ENCODE results near the gene RAB33A. TPM values are rescaled to one million over a fixed set of nuclear protein-coding genes. Genes with fewer than 3 reads are reported as not detected.

Gene RAB33A
- total RNA-seq, 2 experiments from 2014 or later, result 28.2 to 28.8 TPM

GRCh38 chrX:130145123-130145522 is 26.6 kb upstream of the RAB33A start:
- no peak overlapping the region for H3K4me3 Mint-ChIP-seq
- POLR2A ChIA-PET, result no interaction called here
- CTCF ChIA-PET, result interaction anchor here (1.0 to 1.3 kb wide), 2 partner anchors 9 to 12 kb away, joined by 3 to 4 read pairs; no protein-coding TSS in a partner anchor

GRCh38 chrX:130147631-130148030 is 24.1 kb upstream of the RAB33A start:
- Mint-ChIP-seq H3K4me3 (no peak overlapping the region), H3K36me3 (ENCODE audit: low read depth) (peaks cover 21% of the 10 kb centered on the region), H3K27me3 (no peaks in the 10 kb centered on the region), H3K4me1 (ENCODE audit: low read depth) (no peaks in the 10 kb centered on the region), H3K27ac (no peak overlapping the region), H3K9me3 (no peaks in the 10 kb centered on the region)
- no peak for ATAC-seq
- no peak for TF ChIP-seq CTCF (IDR thresholded peaks at IDR 0.05)
- intact Hi-C loops (cut with micrococcal nuclease), result no loop called here
- ChIA-PET POLR2A (no interaction called here), CTCF (interaction anchor here (0.8 to 1.7 kb wide), 6 partner anchors 9 to 222 kb away, joined by 3 to 5 read pairs (median 3); no protein-coding TSS in a partner anchor)
- DNase-seq, result no peak

More at GRCh38 chrX:130145123-130145522, 26.6 kb upstream of the RAB33A start:
- Mint-ChIP-seq H3K4me1 (ENCODE audit: low read depth) (no peaks in the 10 kb centered on the region), H3K27me3 (no peaks in the 10 kb centered on the region), H3K27ac (no peak overlapping the region), H3K36me3 (ENCODE audit: low read depth) (peaks cover 28% of the 10 kb centered on the region), H3K9me3 (no peaks in the 10 kb centered on the region)
- intact Hi-C loops (cut with micrococcal nuclease), result no loop called here
- no peak for TF ChIP-seq CTCF (IDR thresholded peaks at IDR 0.05)
- ATAC-seq (no peak), DNase-seq (no peak)

GRCh38 chrX:130155564-130155963 is 16.2 kb upstream of the RAB33A start:
- ATAC-seq (no peak), DNase-seq (no peak)
- Mint-ChIP-seq H3K36me3 (ENCODE audit: low read depth) (peaks cover 5% of the 10 kb centered on the region), H3K4me3 (no peak overlapping the region), H3K27ac (no peak overlapping the region), H3K27me3 (no peaks in the 10 kb centered on the region), H3K9me3 (no peaks in the 10 kb centered on the region), H3K4me1 (ENCODE audit: low read depth) (peaks cover 15% of the 10 kb centered on the region)
- ChIA-PET CTCF (interaction anchor here (1.3 kb wide), 1 partner anchor 35 kb away, joined by 5 read pairs; no protein-coding TSS in a partner anchor), POLR2A (interaction anchor here (1.1 to 1.4 kb wide), 2 partner anchors 10 to 33 kb away, joined by 4 read pairs; partner anchors contain the start of gene AIFM1)
- TF ChIP-seq CTCF (IDR thresholded peaks at IDR 0.05), result no peak
- intact Hi-C loops (cut with micrococcal nuclease), result no loop called here

GRCh38 chrX:130158311-130158710 is 13.5 kb upstream of the RAB33A start:
- peaks cover 25% of the 10 kb centered on the region for H3K4me1 Mint-ChIP-seq (ENCODE audit: low read depth)
- no peaks in the 10 kb centered on the region for H3K9me3 Mint-ChIP-seq
- no peak overlapping the region for H3K4me3 Mint-ChIP-seq
- TF ChIP-seq CTCF (IDR thresholded peaks at IDR 0.05), result no peak
- ChIA-PET CTCF (no interaction called here), POLR2A (no interaction called here)
- H3K27me3 Mint-ChIP-seq, result no peaks in the 10 kb centered on the region
- ATAC-seq (no peak), DNase-seq (no peak)
- intact Hi-C loops (cut with micrococcal nuclease), result no loop called here
- peaks cover 5% of the 10 kb centered on the region for H3K36me3 Mint-ChIP-seq (ENCODE audit: low read depth)
- H3K27ac Mint-ChIP-seq, result no peak overlapping the region

GRCh38 chrX:130159776-130160175 is 12.0 kb upstream of the RAB33A start:
- H3K27ac Mint-ChIP-seq, result no peak overlapping the region
- intact Hi-C loops (cut with micrococcal nuclease), result no loop called here
- H3K9me3 Mint-ChIP-seq, result no peaks in the 10 kb centered on the region
- H3K4me1 Mint-ChIP-seq (ENCODE audit: low read depth), result peaks cover 36% of the 10 kb centered on the region
- peaks cover 7% of the 10 kb centered on the region for H3K36me3 Mint-ChIP-seq (ENCODE audit: low read depth)
- no peak overlapping the region for H3K4me3 Mint-ChIP-seq
- DNase-seq (no peak), ATAC-seq (no peak)
- H3K27me3 Mint-ChIP-seq, result no peaks in the 10 kb centered on the region
- POLR2A ChIA-PET, result interaction anchor here (0.9 to 1.4 kb wide), 2 partner anchors 11 to 13 kb away, joined by 3 read pairs; partner anchors contain the start of gene RAB33A
- CTCF ChIA-PET, result interaction anchor here (1.1 to 1.4 kb wide), 2 partner anchors 17 to 33 kb away, joined by 3 to 4 read pairs; no protein-coding TSS in a partner anchor
- no peak for TF ChIP-seq CTCF (IDR thresholded peaks at IDR 0.05)
